ENCODE measurements around the gene CXorf51B.

DNA sequence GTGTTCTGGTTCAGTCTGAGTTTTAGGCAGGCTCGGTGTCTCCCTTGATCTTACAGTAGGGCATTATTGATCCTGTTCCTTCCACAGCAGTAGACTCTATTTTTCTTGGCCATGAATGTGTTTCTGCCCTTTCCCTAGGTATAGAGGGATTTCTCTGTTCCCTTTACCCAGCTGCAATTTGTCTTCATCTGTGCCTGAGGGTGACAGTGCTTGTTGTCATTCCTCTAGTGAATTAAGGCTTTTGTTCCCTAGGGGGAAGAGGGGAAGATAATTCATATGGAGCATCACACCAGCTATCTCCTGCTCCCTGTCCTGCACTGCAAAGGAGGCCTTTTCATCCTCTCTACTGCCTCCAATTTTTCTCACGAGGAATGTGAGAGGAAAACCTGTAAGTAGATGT, 44.7 kb downstream of the CXorf51B start:
- TF ChIP-seq TAF1 (IDR thresholded peaks at IDR 0.05; ENCODE audit: borderline replicate concordance, low read depth, low read length) (no peak), JUND (IDR thresholded peaks at IDR 0.05; ENCODE audit: low read depth, low read length) (no peak), CTCF (IDR thresholded peaks at IDR 0.05 in 2 of 3, conservative IDR thresholded peaks at IDR 0.05 in 1 of 3; ENCODE audit: control insufficient read depth in 2 of 3, extremely low read depth in 1 of 3, insufficient read depth in 1 of 3, low read depth in 3 of 3, low read length in 3 of 3) (no peak), ZBED1 (IDR thresholded peaks at IDR 0.05; ENCODE audit: borderline replicate concordance) (no peak), ZBTB40 (IDR thresholded peaks at IDR 0.05; ENCODE audit: borderline replicate concordance) (no peak), POLR2A (IDR thresholded peaks at IDR 0.05; ENCODE audit: low read depth, low read length) (no peak), IKZF2 (IDR thresholded peaks at IDR 0.05) (no peak), ZZZ3 (IDR thresholded peaks at IDR 0.05; ENCODE audit: control insufficient read depth, insufficient read length, low read depth) (no peak)
- TF ChIP-seq, protein P1, sequence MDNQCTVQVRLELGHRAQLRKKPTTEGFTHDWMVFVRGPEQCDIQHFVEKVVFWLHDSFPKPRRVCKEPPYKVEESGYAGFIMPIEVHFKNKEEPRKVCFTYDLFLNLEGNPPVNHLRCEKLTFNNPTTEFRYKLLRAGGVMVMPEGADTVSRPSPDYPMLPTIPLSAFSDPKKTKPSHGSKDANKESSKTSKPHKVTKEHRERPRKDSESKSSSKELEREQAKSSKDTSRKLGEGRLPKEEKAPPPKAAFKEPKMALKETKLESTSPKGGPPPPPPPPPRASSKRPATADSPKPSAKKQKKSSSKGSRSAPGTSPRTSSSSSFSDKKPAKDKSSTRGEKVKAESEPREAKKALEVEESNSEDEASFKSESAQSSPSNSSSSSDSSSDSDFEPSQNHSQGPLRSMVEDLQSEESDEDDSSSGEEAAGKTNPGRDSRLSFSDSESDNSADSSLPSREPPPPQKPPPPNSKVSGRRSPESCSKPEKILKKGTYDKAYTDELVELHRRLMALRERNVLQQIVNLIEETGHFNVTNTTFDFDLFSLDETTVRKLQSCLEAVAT (IDR thresholded peaks at IDR 0.05) = no peak
- TF ChIP-seq, protein P2, sequence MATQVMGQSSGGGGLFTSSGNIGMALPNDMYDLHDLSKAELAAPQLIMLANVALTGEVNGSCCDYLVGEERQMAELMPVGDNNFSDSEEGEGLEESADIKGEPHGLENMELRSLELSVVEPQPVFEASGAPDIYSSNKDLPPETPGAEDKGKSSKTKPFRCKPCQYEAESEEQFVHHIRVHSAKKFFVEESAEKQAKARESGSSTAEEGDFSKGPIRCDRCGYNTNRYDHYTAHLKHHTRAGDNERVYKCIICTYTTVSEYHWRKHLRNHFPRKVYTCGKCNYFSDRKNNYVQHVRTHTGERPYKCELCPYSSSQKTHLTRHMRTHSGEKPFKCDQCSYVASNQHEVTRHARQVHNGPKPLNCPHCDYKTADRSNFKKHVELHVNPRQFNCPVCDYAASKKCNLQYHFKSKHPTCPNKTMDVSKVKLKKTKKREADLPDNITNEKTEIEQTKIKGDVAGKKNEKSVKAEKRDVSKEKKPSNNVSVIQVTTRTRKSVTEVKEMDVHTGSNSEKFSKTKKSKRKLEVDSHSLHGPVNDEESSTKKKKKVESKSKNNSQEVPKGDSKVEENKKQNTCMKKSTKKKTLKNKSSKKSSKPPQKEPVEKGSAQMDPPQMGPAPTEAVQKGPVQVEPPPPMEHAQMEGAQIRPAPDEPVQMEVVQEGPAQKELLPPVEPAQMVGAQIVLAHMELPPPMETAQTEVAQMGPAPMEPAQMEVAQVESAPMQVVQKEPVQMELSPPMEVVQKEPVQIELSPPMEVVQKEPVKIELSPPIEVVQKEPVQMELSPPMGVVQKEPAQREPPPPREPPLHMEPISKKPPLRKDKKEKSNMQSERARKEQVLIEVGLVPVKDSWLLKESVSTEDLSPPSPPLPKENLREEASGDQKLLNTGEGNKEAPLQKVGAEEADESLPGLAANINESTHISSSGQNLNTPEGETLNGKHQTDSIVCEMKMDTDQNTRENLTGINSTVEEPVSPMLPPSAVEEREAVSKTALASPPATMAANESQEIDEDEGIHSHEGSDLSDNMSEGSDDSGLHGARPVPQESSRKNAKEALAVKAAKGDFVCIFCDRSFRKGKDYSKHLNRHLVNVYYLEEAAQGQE (IDR thresholded peaks at IDR 0.05; ENCODE audit: low read depth, low read length) = no peak
